H9 (cell line): ENCODE measurements around the gene RUNX2. TPM values are rescaled to one million over a fixed set of nuclear protein-coding genes. Genes with fewer than 3 reads are reported as not detected.

ENCODE experiments used
- DNase-seq: peaks from one replicate; pipeline ENCODE4 v3.0.0-alpha.2; 2017
- H2AFZ ChIP-seq: one replicate; pipeline ENCODE4 v1.6.1; 2013; ENCODE audit warnings: mild to moderate bottlenecking, low read length, control low read depth, moderate library complexity
- H2AK5ac ChIP-seq: 2 replicates; pipeline ENCODE4 v1.6.1; 2013; ENCODE audit warnings: low read length, control low read depth, mixed read lengths; ENCODE audit not compliant: insufficient read length
- H2BK120ac ChIP-seq: one replicate; pipeline ENCODE4 v1.6.1; 2013; ENCODE audit warnings: low read depth, mild to moderate bottlenecking, low read length, control low read depth, inconsistent platforms; ENCODE audit not compliant: poor library complexity, severe bottlenecking
- H2BK12ac ChIP-seq: 2 replicates; pipeline ENCODE4 v1.6.1; 2013; ENCODE audit warnings: low read length, control low read depth, mixed read lengths, low read depth; ENCODE audit not compliant: insufficient read length
- H2BK15ac ChIP-seq: 2 replicates; pipeline ENCODE4 v1.6.1; 2013; ENCODE audit warnings: low read depth, low read length, control low read depth
- H2BK20ac ChIP-seq: one replicate; pipeline ENCODE4 v1.6.1; 2013; ENCODE audit warnings: low read depth, mild to moderate bottlenecking, low read length, control low read depth, inconsistent platforms; ENCODE audit not compliant: poor library complexity, severe bottlenecking
- H2BK5ac ChIP-seq: 2 replicates; pipeline ENCODE4 v1.6.1; 2013; ENCODE audit warnings: low read length, control low read depth, mixed read lengths; ENCODE audit not compliant: insufficient read length
- H3K14ac ChIP-seq: 2 replicates; pipeline ENCODE4 v1.6.1; 2013; ENCODE audit warnings: low read length, control low read depth; ENCODE audit not compliant: insufficient read depth
- H3K18ac ChIP-seq: 2 replicates; pipeline ENCODE4 v1.6.1; 2013; ENCODE audit warnings: low read depth, mild to moderate bottlenecking, mixed read lengths, low read length, control low read depth; ENCODE audit not compliant: insufficient read length
- H3K23ac ChIP-seq: 2 replicates; pipeline ENCODE4 v1.6.1; 2013; ENCODE audit warnings: low read length, control low read depth, mixed read lengths, low read depth; ENCODE audit not compliant: insufficient read length
- H3K23me2 ChIP-seq: 2 replicates; pipeline ENCODE4 v1.6.1; 2013; ENCODE audit warnings: low read depth, mild to moderate bottlenecking, mixed read lengths, low read length, control low read depth; ENCODE audit not compliant: insufficient read length, poor library complexity, severe bottlenecking
- H3K27ac ChIP-seq: 2 replicates; pipeline ENCODE4 v1.5.1; 2013; ENCODE audit warnings: low read length, control low read depth, mixed read lengths, low read depth; ENCODE audit not compliant: insufficient read length
- H3K27me3 ChIP-seq: 2 replicates; pipeline ENCODE4 v1.6.1; 2013; ENCODE audit warnings: low read length, control low read depth, inconsistent platforms; ENCODE audit not compliant: insufficient read depth
- H3K4ac ChIP-seq: 2 replicates; pipeline ENCODE4 v1.6.1; 2013; ENCODE audit warnings: low read depth, mild to moderate bottlenecking, control low read depth, inconsistent platforms, low read length, moderate library complexity
- H3K4me1 ChIP-seq: 2 replicates; pipeline ENCODE4 v1.6.1; 2013; ENCODE audit warnings: low read length, control low read depth, inconsistent platforms; ENCODE audit not compliant: insufficient read depth
- H3K4me2 ChIP-seq: 2 replicates; pipeline ENCODE4 v1.6.1; 2013; ENCODE audit warnings: low read length, control low read depth, mixed read lengths; ENCODE audit not compliant: insufficient read length, insufficient read depth
- H3K56ac ChIP-seq: 2 replicates; pipeline ENCODE4 v1.6.1; 2013; ENCODE audit warnings: low read depth, mild to moderate bottlenecking, mixed read lengths, low read length, control low read depth; ENCODE audit not compliant: insufficient read length
- H3K79me1 ChIP-seq: 2 replicates; pipeline ENCODE4 v1.6.1; 2013; ENCODE audit warnings: low read depth, mild to moderate bottlenecking, moderate library complexity, low read length, control low read depth, inconsistent platforms; ENCODE audit not compliant: insufficient read depth, poor library complexity, severe bottlenecking
- H3K79me2 ChIP-seq: 2 replicates; pipeline ENCODE4 v1.6.1; 2013; ENCODE audit warnings: low read length, control low read depth, inconsistent platforms; ENCODE audit not compliant: insufficient read depth
- H3K9ac ChIP-seq: 2 replicates; pipeline ENCODE4 v1.6.1; 2013; ENCODE audit warnings: low read length, control low read depth, mixed read lengths; ENCODE audit not compliant: insufficient read length; ENCODE audit errors: extremely low read depth
- H3K9me3 ChIP-seq: one replicate; pipeline ENCODE4 v1.6.1; 2013; ENCODE audit warnings: low read depth, low read length, inconsistent platforms; ENCODE audit not compliant: control insufficient read depth
- H3T11ph ChIP-seq: one replicate; pipeline ENCODE4 v1.6.1; 2013; ENCODE audit warnings: mild to moderate bottlenecking, low read length, control low read depth, inconsistent platforms
- H4K20me1 ChIP-seq: one replicate; pipeline ENCODE4 v1.6.1; 2013; ENCODE audit not compliant: control insufficient read depth, insufficient read length, insufficient read depth
- H4K5ac ChIP-seq: 2 replicates; pipeline ENCODE4 v1.6.1; 2013; ENCODE audit warnings: low read depth, mild to moderate bottlenecking, mixed read lengths, low read length, control low read depth; ENCODE audit not compliant: insufficient read length
- H4K8ac ChIP-seq: replicated peaks from 2 replicates; pipeline ENCODE4 v1.6.1; 2013; ENCODE audit warnings: low read length, control low read depth, mixed read lengths, low read depth; ENCODE audit not compliant: insufficient read length
- H4K91ac ChIP-seq: 2 replicates; pipeline ENCODE4 v1.6.1; 2013; ENCODE audit warnings: low read depth, mild to moderate bottlenecking, moderate library complexity, mixed read lengths, low read length, control low read depth; ENCODE audit not compliant: insufficient read length
- H3K27ac Mint-ChIP-seq, 3 experiments: 2 replicates in 2 of 3; 3 replicates in 1 of 3; pipeline ENCODE4 v1.8.0; 2020 to 2021; ENCODE audit warnings: mixed read lengths in 3 of 3, mild to moderate bottlenecking in 1 of 3, moderate library complexity in 1 of 3
- H3K27me3 Mint-ChIP-seq: 2 replicates; pipeline ENCODE4 v1.8.0; 2021; ENCODE audit warnings: low read depth, mild to moderate bottlenecking, moderate library complexity, mixed read lengths
- H3K36me3 Mint-ChIP-seq, 3 experiments: 2 replicates in 2 of 3; 3 replicates in 1 of 3; pipeline ENCODE4 v1.8.0; 2020 to 2021; ENCODE audit warnings: low read depth in 3 of 3, mixed read lengths in 3 of 3; ENCODE audit not compliant: insufficient read depth in 1 of 3
- H3K4me1 Mint-ChIP-seq, 2 experiments: 2 replicates each; pipeline ENCODE4 v1.8.0; 2020; ENCODE audit warnings: mixed read lengths in 2 of 2
- H3K4me3 Mint-ChIP-seq, 2 experiments: 2 replicates in 1 of 2; 3 replicates in 1 of 2; pipeline ENCODE4 v1.8.0; 2020 to 2021; ENCODE audit warnings: mild to moderate bottlenecking in 2 of 2, mixed read lengths in 2 of 2, moderate library complexity in 1 of 2
- H3K9me3 Mint-ChIP-seq, 2 experiments: 2 replicates in 1 of 2; 3 replicates in 1 of 2; pipeline ENCODE4 v1.8.0; 2020; ENCODE audit warnings: mild to moderate bottlenecking in 2 of 2, mixed read lengths in 2 of 2, moderate library complexity in 1 of 2
- WGBS: extraction: QIAGEN DNeasy Blood & Tissue Kit; methylation state at CpG from one replicate; pipeline ENCODE4 v1.1.7; 2013; ENCODE audit warnings: missing lambda C conversion rate, low lambda C conversion rate, mixed read lengths; ENCODE audit not compliant: insufficient read length; ENCODE audit errors: extremely low coverage; 5-methylcytosine and 5-hydroxymethylcytosine counted together
- total RNA-seq: library from RNA; stranded (reverse); gene quantifications from 2 replicates; pipeline ENCODE4 v1.2.1, GENCODE V29; 2021
- TF ChIP-seq, protein P1 (sequence below): fragments of 200-600 bp; sonication (generic); conservative IDR thresholded peaks from 3 replicates; pipeline ENCODE4 v1.8.0; 2021; ENCODE audit warnings: antibody characterized with exemption, mild to moderate bottlenecking

RUNX2 gene
- total RNA-seq, 1 experiment from 2014 or later = 0.15 TPM

DNA sequence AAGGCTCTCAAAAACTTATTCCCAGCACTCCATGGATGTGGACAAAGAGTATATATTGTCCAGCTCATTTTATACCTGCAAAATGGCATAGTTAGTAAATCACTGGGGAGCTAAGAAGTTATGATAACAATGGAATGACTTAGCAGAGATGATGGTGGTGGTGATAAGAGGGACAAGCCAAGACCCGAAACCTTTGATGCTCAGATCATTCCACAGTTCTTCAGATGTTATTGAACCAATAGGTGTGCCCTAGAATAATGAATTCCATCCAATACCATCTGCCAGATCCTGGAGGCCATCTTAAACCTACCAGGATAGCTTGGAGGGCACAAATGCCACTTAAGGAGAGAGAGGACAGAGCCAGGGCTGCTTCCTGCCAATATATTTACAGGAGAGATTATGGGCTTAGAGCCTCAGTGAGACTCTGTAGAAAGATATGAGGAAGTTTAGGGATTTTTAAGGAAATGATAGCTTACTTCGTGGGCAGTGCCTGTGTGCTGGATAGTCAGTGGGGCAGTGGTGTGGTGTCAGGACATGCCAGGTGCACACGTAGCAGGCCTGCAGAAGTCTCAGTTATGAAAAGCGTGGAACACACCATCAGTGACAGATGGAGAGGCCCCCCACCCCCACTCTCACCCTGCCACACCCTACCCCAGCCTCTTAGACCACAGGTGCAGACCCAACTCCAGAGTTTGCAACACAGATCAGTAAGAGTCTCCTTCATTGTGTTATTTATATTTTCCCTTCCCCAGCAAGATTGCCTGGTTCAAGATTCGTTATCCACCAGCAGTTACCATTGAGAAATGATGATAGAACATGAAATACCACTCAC, 259.3 kb downstream of the RUNX2 start:
- H3K9me3 ChIP-seq = no peaks in the 10 kb centered on the region
- Mint-ChIP-seq H3K36me3 (peaks cover 0 to 4% (median 0%) of the 10 kb centered on the region in 3 experiments; a peak in 3 of 7 replicates), H3K27me3 (peaks cover 1% of the 10 kb centered on the region), H3K27ac (no peak overlapping the region), H3K9me3 (peaks cover 0 to 4% of the 10 kb centered on the region in 2 experiments; a peak in 1 of 5 replicates), H3K4me1 (peaks cover 11 to 12% of the 10 kb centered on the region in 2 experiments), H3K4me3 (no peak overlapping the region)
- no peak overlapping the region for H4K5ac ChIP-seq
- no peak overlapping the region for H3T11ph ChIP-seq
- no peak overlapping the region for H2AK5ac ChIP-seq
- no peaks in the 10 kb centered on the region for H4K20me1 ChIP-seq
- H2AFZ ChIP-seq = no peak overlapping the region
- WGBS = no CpG with 5 or more reads among the region's 5 CpGs
- no peaks in the 10 kb centered on the region for H3K27me3 ChIP-seq
- no peak overlapping the region for H2BK120ac ChIP-seq
- H3K23ac ChIP-seq = no peak overlapping the region
- no peak overlapping the region for H2BK15ac ChIP-seq
- no peaks in the 10 kb centered on the region for H3K79me1 ChIP-seq
- H2BK5ac ChIP-seq = no peak overlapping the region
- H3K4me1 ChIP-seq = no peaks in the 10 kb centered on the region; the same call in 1 of the 2 replicates
- H4K8ac ChIP-seq = no peak overlapping the region
- no peak overlapping the region for H2BK12ac ChIP-seq
- H3K4ac ChIP-seq = no peak overlapping the region
- TF ChIP-seq, protein P1, sequence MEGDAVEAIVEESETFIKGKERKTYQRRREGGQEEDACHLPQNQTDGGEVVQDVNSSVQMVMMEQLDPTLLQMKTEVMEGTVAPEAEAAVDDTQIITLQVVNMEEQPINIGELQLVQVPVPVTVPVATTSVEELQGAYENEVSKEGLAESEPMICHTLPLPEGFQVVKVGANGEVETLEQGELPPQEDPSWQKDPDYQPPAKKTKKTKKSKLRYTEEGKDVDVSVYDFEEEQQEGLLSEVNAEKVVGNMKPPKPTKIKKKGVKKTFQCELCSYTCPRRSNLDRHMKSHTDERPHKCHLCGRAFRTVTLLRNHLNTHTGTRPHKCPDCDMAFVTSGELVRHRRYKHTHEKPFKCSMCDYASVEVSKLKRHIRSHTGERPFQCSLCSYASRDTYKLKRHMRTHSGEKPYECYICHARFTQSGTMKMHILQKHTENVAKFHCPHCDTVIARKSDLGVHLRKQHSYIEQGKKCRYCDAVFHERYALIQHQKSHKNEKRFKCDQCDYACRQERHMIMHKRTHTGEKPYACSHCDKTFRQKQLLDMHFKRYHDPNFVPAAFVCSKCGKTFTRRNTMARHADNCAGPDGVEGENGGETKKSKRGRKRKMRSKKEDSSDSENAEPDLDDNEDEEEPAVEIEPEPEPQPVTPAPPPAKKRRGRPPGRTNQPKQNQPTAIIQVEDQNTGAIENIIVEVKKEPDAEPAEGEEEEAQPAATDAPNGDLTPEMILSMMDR = no peak
- H3K79me2 ChIP-seq = no peaks in the 10 kb centered on the region
- no peak for DNase-seq
- no peak overlapping the region for H3K27ac ChIP-seq
- no peak overlapping the region for H3K9ac ChIP-seq
- H2BK20ac ChIP-seq = no peak overlapping the region
- no peak overlapping the region for H3K4me2 ChIP-seq
- H3K23me2 ChIP-seq = no peaks in the 10 kb centered on the region
- no peak overlapping the region for H3K56ac ChIP-seq
- no peak overlapping the region for H3K18ac ChIP-seq
- no peak overlapping the region for H3K14ac ChIP-seq
- H4K91ac ChIP-seq = no peak overlapping the region
